GM10266 (cell line): ENCODE data around the gene DMD.

Experiments used
- DNase-seq: peaks from one replicate; pipeline ENCODE4 v3.0.0; 2012; ENCODE audit errors: extremely low spot score
- CTCF ChIP-seq: IDR thresholded peaks from 2 replicates; pipeline ENCODE4 v1.5.1; 2012; ENCODE audit warnings: mild to moderate bottlenecking, low read depth; ENCODE audit not compliant: control insufficient read depth, insufficient read depth; ENCODE audit errors: missing control alignments

The DMD gene

GRCh38 chrX:31652650-31653049 is 1558.7 kb downstream of the DMD start:
- no peak for TF ChIP-seq CTCF
- DNase-seq, result no peak

- DNase-seq, result no peak
- TF ChIP-seq CTCF, result no peak
These were observed 1562.1 kb downstream of the DMD start for GRCh38 chrX:31649201-31649600.

- TF ChIP-seq CTCF, result no peak
- no peak for DNase-seq
These were observed 1578.0 kb downstream of the DMD start for GRCh38 chrX:31633349-31633748.

- no peak for DNase-seq
- TF ChIP-seq CTCF, result no peak
These were observed 1582.2 kb downstream of the DMD start for GRCh38 chrX:31629195-31629594.

- TF ChIP-seq CTCF, result no peak
- DNase-seq, result no peak
These were observed 1602.2 kb downstream of the DMD start for GRCh38 chrX:31609130-31609529.

- no peak for DNase-seq
- no peak for TF ChIP-seq CTCF
These were observed 1602.7 kb downstream of the DMD start for GRCh38 chrX:31608638-31609037.

- no peak for TF ChIP-seq CTCF
- no peak for DNase-seq
These were observed 1604.6 kb downstream of the DMD start for GRCh38 chrX:31606771-31607170.
